Measurements from ENCODE around the gene ATP1A3.

- no peak for TF ChIP-seq CTCF (conservative IDR thresholded peaks at IDR 0.05; ENCODE audit: low read depth, low read length)
- TF ChIP-seq EZH2 (IDR thresholded peaks at IDR 0.05; ENCODE audit: borderline replicate concordance, low read depth, low read length, poor library complexity, severe bottlenecking), result no peak
These were observed 53.2 kb downstream of the ATP1A3 start for GRCh38 chr19:41940731-41941409.
